Neuronal stem cell (in vitro differentiated cells): ENCODE data around the gene ZNF221.

Experiments used
- DNase-seq: peaks from one replicate; pipeline ENCODE4 v3.0.0-alpha.2; 2013; ENCODE audit warnings: low spot score
- H2AFZ ChIP-seq: one replicate; pipeline ENCODE4 v1.6.1; 2013; ENCODE audit warnings: mild to moderate bottlenecking, low read length, inconsistent platforms
- H2AK5ac ChIP-seq: 2 replicates; pipeline ENCODE4 v1.6.1; 2013; ENCODE audit warnings: low read depth, mild to moderate bottlenecking, inconsistent platforms, low read length, moderate library complexity, mixed read lengths
- H2BK120ac ChIP-seq: 2 replicates; pipeline ENCODE4 v1.6.1; 2013; ENCODE audit warnings: low read depth, mild to moderate bottlenecking, inconsistent platforms, low read length, moderate library complexity, mixed read lengths
- H2BK12ac ChIP-seq: one replicate; pipeline ENCODE4 v1.6.1; 2013; ENCODE audit warnings: low read length, inconsistent platforms
- H2BK15ac ChIP-seq: 2 replicates; pipeline ENCODE4 v1.6.1; 2013; ENCODE audit warnings: mild to moderate bottlenecking, low read length, inconsistent platforms, mixed read lengths
- H2BK5ac ChIP-seq: one replicate; pipeline ENCODE4 v1.6.1; 2013; ENCODE audit warnings: inconsistent platforms, mild to moderate bottlenecking, low read length, moderate library complexity
- H3K14ac ChIP-seq: one replicate; pipeline ENCODE4 v1.6.1; 2013; ENCODE audit warnings: low read length, inconsistent platforms
- H3K18ac ChIP-seq: 2 replicates; pipeline ENCODE4 v1.6.1; 2013; ENCODE audit warnings: low read length, inconsistent platforms
- H3K23ac ChIP-seq: 2 replicates; pipeline ENCODE4 v1.6.1; 2013; ENCODE audit warnings: low read depth, mild to moderate bottlenecking, mixed read lengths, low read length, inconsistent platforms; ENCODE audit not compliant: poor library complexity
- H3K27ac ChIP-seq: replicated peaks from 3 replicates; pipeline ENCODE4 v1.5.1; 2013; ENCODE audit warnings: low read length, inconsistent platforms
- H3K27me3 ChIP-seq, 3 experiments: 2 replicates each; pipeline ENCODE4 v1.6.1; 2013; ENCODE audit warnings: low read length in 3 of 3, mild to moderate bottlenecking in 2 of 3, inconsistent platforms in 1 of 3, low read depth in 1 of 3, mixed read lengths in 1 of 3, moderate library complexity in 1 of 3; ENCODE audit not compliant: control insufficient read depth in 3 of 3, insufficient read depth in 3 of 3
- H3K36me3 ChIP-seq, 2 donors: replicated peaks in 1 of 2; 2 replicates each; pipeline ENCODE4 v1.6.1; 2013; ENCODE audit warnings: low read length in 2 of 2; ENCODE audit not compliant: control insufficient read depth in 2 of 2, insufficient read depth in 2 of 2
- H3K4ac ChIP-seq: 2 replicates; pipeline ENCODE4 v1.6.1; 2013; ENCODE audit warnings: inconsistent platforms, mild to moderate bottlenecking, low read length, moderate library complexity
- H3K4me1 ChIP-seq, 2 donors: 1 replicate in 1 of 2; 2 replicates in 1 of 2; pipeline ENCODE4 v1.6.1; 2013; ENCODE audit warnings: low read length in 2 of 2, low read depth in 1 of 2; ENCODE audit not compliant: control insufficient read depth in 2 of 2, insufficient read depth in 1 of 2
- H3K4me2 ChIP-seq: one replicate; pipeline ENCODE4 v1.6.1; 2013; ENCODE audit warnings: mild to moderate bottlenecking, low read length, inconsistent platforms; ENCODE audit not compliant: insufficient read depth, poor library complexity, severe bottlenecking
- H3K4me3 ChIP-seq, 2 donors: 2 replicates each; pipeline ENCODE4 v1.5.1; 2013; ENCODE audit warnings: low read length in 2 of 2, mild to moderate bottlenecking in 2 of 2, inconsistent platforms in 1 of 2, moderate library complexity in 1 of 2
- H3K79me1 ChIP-seq: one replicate; pipeline ENCODE4 v1.6.1; 2013; ENCODE audit warnings: low read depth, mild to moderate bottlenecking, inconsistent platforms, low read length, moderate library complexity
- H3K9ac ChIP-seq: one replicate; pipeline ENCODE4 v1.6.1; 2013; ENCODE audit warnings: mild to moderate bottlenecking, low read depth, low read length, inconsistent platforms; ENCODE audit not compliant: poor library complexity
- H3K9me3 ChIP-seq, 2 donors: replicated peaks in 1 of 2; 2 replicates each; pipeline versions ENCODE3 to v1.6.1; 2013; ENCODE audit warnings: low read length in 2 of 2, mild to moderate bottlenecking in 2 of 2, inconsistent platforms in 1 of 2, low read depth in 1 of 2, mixed read lengths in 1 of 2, moderate library complexity in 1 of 2; ENCODE audit not compliant: control insufficient read depth in 2 of 2, insufficient read depth in 1 of 2
- H4K8ac ChIP-seq: one replicate; pipeline ENCODE4 v1.6.1; 2013; ENCODE audit warnings: low read depth, mild to moderate bottlenecking, inconsistent platforms, low read length, moderate library complexity
- H4K91ac ChIP-seq: one replicate; pipeline ENCODE4 v1.6.1; 2013; ENCODE audit warnings: low read length, low read depth, mild to moderate bottlenecking, inconsistent platforms; ENCODE audit not compliant: poor library complexity
- WGBS, 2 donors: extraction: QIAGEN DNeasy Blood & Tissue Kit; methylation state at CpG; one replicate each; pipeline ENCODE4 v1.1.7; 2013; ENCODE audit warnings: missing lambda C conversion rate in 2 of 2, mixed read lengths in 1 of 2; ENCODE audit not compliant: insufficient read length in 2 of 2, insufficient replicate concordance in 1 of 2; ENCODE audit errors: extremely low coverage in 2 of 2; 5-methylcytosine and 5-hydroxymethylcytosine counted together

The ZNF221 gene

GRCh38 chr19:43905897-43906296, 45.1 kb upstream of the ZNF221 start:
- H3K18ac ChIP-seq = no peak overlapping the region
- no CpG with 5 or more reads among the region's 5 CpGs for WGBS, 2 donors

GRCh38 chr19:43906774-43907173, 44.3 kb upstream of the ZNF221 start:
- Histone ChIP-seq H3K27ac (no peak overlapping the region), H3K79me1 (no peaks in the 10 kb centered on the region), H2BK12ac (no peak overlapping the region), H2AK5ac (no peak overlapping the region), H3K4ac (no peak overlapping the region), H4K8ac (no peak overlapping the region), H3K18ac (no peak overlapping the region), H2BK15ac (no peak overlapping the region), H3K9me3 (peaks cover 23 to 82% of the 10 kb centered on the region in 2 donors), H2BK120ac (no peak overlapping the region), H2AFZ (no peak overlapping the region), H3K23ac (no peak overlapping the region), H3K14ac (no peak overlapping the region), H2BK5ac (no peak overlapping the region), H3K9ac (no peak overlapping the region), H3K36me3 (peaks cover 0 to 15% of the 10 kb centered on the region in 2 donors), H3K4me2 (no peak overlapping the region), H4K91ac (no peak overlapping the region), H3K4me1 (peaks cover 0 to 2% of the 10 kb centered on the region in 2 donors), H3K27me3 (no peaks in the 10 kb centered on the region), H3K4me3 (no peak overlapping the region)
- DNase-seq = no peak
- no CpG with 5 or more reads among the region's 2 CpGs for WGBS, 2 donors

More at GRCh38 chr19:43905897-43906296, 45.1 kb upstream of the ZNF221 start:
- Histone ChIP-seq H3K4me2 (no peak overlapping the region), H3K27me3 (no peaks in the 10 kb centered on the region), H4K8ac (no peak overlapping the region), H3K36me3 (peaks cover 0 to 10% of the 10 kb centered on the region in 2 donors), H2BK12ac (no peak overlapping the region), H3K27ac (no peak overlapping the region), H2BK120ac (no peak overlapping the region), H2AK5ac (no peak overlapping the region), H3K4ac (no peak overlapping the region), H3K4me1 (peaks cover 0 to 4% of the 10 kb centered on the region in 2 donors), H3K23ac (no peak overlapping the region), H4K91ac (no peak overlapping the region), H2BK15ac (no peak overlapping the region), H3K9me3 (peaks cover 23 to 73% of the 10 kb centered on the region in 2 donors), H2AFZ (no peak overlapping the region), H3K4me3 (no peak overlapping the region), H3K79me1 (no peaks in the 10 kb centered on the region), H3K9ac (no peak overlapping the region), H3K14ac (no peak overlapping the region), H2BK5ac (no peak overlapping the region)
- no peak for DNase-seq

GRCh38 chr19:43908659-43909058, 42.4 kb upstream of the ZNF221 start:
- H2AFZ ChIP-seq = no peak overlapping the region
- H3K4ac ChIP-seq = no peak overlapping the region
- H3K14ac ChIP-seq = no peak overlapping the region
- H4K91ac ChIP-seq = no peak overlapping the region
- H3K4me1 ChIP-seq = no peaks in the 10 kb centered on the region
- no peak overlapping the region for H3K23ac ChIP-seq
- H2BK120ac ChIP-seq = no peak overlapping the region
- H2BK5ac ChIP-seq = no peak overlapping the region
- H3K9me3 ChIP-seq = peaks cover 26 to 85% of the 10 kb centered on the region in 2 donors
- H3K27me3 ChIP-seq = no peaks in the 10 kb centered on the region
- H2BK12ac ChIP-seq = no peak overlapping the region
- WGBS, 2 donors = no CpG with 5 or more reads among the region's 1 CpG
- H2AK5ac ChIP-seq = no peak overlapping the region
- no peak overlapping the region for H2BK15ac ChIP-seq
- no peak for DNase-seq
- H3K18ac ChIP-seq = no peak overlapping the region
- H4K8ac ChIP-seq = no peak overlapping the region
- H3K27ac ChIP-seq = no peak overlapping the region
- H3K4me3 ChIP-seq = no peak overlapping the region
- H3K79me1 ChIP-seq = no peaks in the 10 kb centered on the region
- H3K4me2 ChIP-seq = no peak overlapping the region
- no peak overlapping the region for H3K9ac ChIP-seq
- H3K36me3 ChIP-seq = peaks cover 6 to 34% of the 10 kb centered on the region in 2 donors

- Histone ChIP-seq H3K4me2 (no peak overlapping the region), H3K9me3 (peaks cover 42 to 87% of the 10 kb centered on the region in 2 donors), H3K4ac (no peak overlapping the region), H3K4me1 (no peaks in the 10 kb centered on the region), H3K9ac (no peak overlapping the region), H3K18ac (no peak overlapping the region), H2AK5ac (no peak overlapping the region), H3K14ac (no peak overlapping the region), H4K91ac (no peak overlapping the region), H3K27me3 (peaks cover 0 to 2% (median 0%) of the 10 kb centered on the region in 3 experiments), H2BK15ac (no peak overlapping the region), H3K4me3 (no peak overlapping the region), H2BK5ac (no peak overlapping the region), H2BK12ac (no peak overlapping the region), H3K36me3 (peaks cover 25 to 56% of the 10 kb centered on the region in 2 donors), H3K79me1 (no peaks in the 10 kb centered on the region), H2BK120ac (no peak overlapping the region), H2AFZ (no peak overlapping the region), H3K23ac (no peak overlapping the region), H4K8ac (no peak overlapping the region), H3K27ac (no peak overlapping the region)
- no peak for DNase-seq
These were observed 40.1 kb upstream of the ZNF221 start for GRCh38 chr19:43910884-43911283.
